ENCODE data around the gene PPM1N. TPM values are rescaled to one million over a fixed set of nuclear protein-coding genes. Genes with fewer than 3 reads are reported as not detected.

The PPM1N gene
- total and polyA plus RNA-seq, 2 of the 13 experiments (the other 11 are each of a cell fraction or from before 2014, with no cell fraction given): 0.31 to 1.8 TPM

DNA sequence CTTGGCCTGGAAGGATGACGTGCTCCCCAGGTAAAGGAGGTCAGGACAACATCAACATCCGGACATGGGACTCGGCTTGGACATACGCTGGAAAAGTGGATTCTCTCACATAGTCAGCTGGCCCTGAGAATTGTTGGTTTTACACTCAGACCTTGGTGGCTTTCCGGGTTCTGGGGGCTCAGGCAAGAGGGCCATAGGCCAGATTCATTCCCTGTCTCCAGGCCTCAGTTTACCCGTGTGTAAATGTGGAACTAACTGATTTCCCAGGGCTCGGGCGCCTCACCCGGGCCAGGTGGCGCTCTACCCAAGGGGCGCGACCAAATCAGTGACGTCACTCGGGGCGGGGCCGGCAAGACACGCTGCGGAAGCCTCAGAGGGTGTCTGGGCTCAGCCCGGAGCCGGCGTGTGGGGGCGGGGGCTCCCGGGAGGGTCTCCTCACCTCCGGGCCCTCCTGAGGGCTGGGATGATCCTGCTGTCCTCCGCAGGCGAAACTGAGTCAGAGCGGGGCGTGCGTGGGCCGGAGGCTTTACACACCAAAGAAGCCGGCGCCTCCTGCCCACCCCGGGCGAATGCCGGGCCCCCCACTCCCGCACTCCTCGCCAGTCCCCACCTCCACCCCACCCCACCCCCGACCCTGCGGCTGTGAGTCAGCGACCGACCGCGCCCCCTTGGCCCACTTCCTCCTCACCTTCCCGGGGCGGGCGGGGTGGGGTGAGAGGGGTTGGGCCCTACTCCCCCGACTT is 8.2 kb downstream of the PPM1N start (continued):
- TF ChIP-seq, protein P1, sequence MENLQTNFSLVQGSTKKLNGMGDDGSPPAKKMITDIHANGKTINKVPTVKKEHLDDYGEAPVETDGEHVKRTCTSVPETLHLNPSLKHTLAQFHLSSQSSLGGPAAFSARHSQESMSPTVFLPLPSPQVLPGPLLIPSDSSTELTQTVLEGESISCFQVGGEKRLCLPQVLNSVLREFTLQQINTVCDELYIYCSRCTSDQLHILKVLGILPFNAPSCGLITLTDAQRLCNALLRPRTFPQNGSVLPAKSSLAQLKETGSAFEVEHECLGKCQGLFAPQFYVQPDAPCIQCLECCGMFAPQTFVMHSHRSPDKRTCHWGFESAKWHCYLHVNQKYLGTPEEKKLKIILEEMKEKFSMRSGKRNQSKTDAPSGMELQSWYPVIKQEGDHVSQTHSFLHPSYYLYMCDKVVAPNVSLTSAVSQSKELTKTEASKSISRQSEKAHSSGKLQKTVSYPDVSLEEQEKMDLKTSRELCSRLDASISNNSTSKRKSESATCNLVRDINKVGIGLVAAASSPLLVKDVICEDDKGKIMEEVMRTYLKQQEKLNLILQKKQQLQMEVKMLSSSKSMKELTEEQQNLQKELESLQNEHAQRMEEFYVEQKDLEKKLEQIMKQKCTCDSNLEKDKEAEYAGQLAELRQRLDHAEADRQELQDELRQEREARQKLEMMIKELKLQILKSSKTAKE (CRISPR knock-in tag; IDR thresholded peaks at IDR 0.05; ENCODE audit: borderline replicate concordance): no peak; the same call in 1 of the 2 replicates
- TF ChIP-seq HNRNPH1 (optimal IDR thresholded peaks at IDR 0.05; ENCODE audit: low read depth, low read length) (no peak), ZNF816 (CRISPR knock-in tag; IDR thresholded peaks at IDR 0.05; ENCODE audit: borderline replicate concordance) (0 out of 2 replicates have a peak, but pooled peaks have one; percentile 40), NCOA1 (CRISPR knock-in tag; IDR thresholded peaks at IDR 0.05) (no peak), FOXK1 (CRISPR knock-in tag; IDR thresholded peaks at IDR 0.05; ENCODE audit: borderline replicate concordance, low read depth) (no peak), NFKB2 (CRISPR knock-in tag; IDR thresholded peaks at IDR 0.05; ENCODE audit: borderline replicate concordance) (no peak; the same call in 1 of the 2 replicates), ZNF556 (CRISPR knock-in tag; IDR thresholded peaks at IDR 0.05; ENCODE audit: borderline replicate concordance) (no peak; the same call in 1 of the 2 replicates), NBN (conservative IDR thresholded peaks at IDR 0.05) (no peak), ZNF619 (CRISPR knock-in tag; IDR thresholded peaks at IDR 0.05) (0 out of 2 replicates have a peak, but pooled peaks have one; percentile 52), ZNF558 (CRISPR knock-in tag; IDR thresholded peaks at IDR 0.05; ENCODE audit: borderline replicate concordance) (no peak), ONECUT2 (CRISPR knock-in tag; IDR thresholded peaks at IDR 0.05) (no peak), ZNF614 (CRISPR knock-in tag; IDR thresholded peaks at IDR 0.05; ENCODE audit: borderline replicate concordance) (peak; percentile 30; the same call in 1 of the 2 replicates), GATAD2A (CRISPR knock-in tag; IDR thresholded peaks at IDR 0.05) (no peak), HNF4A (CRISPR knock-in tag; IDR thresholded peaks at IDR 0.05) (peak; percentile 0; the same call in 1 of the 2 replicates), ZNF552 (CRISPR knock-in tag; IDR thresholded peaks at IDR 0.05; ENCODE audit: borderline replicate concordance) (no peak; the same call in 1 of the 2 replicates), NKX3-1 (CRISPR knock-in tag; IDR thresholded peaks at IDR 0.05) (no peak), ETV5 (CRISPR knock-in tag; IDR thresholded peaks at IDR 0.05; ENCODE audit: borderline replicate concordance) (no peak; the same call in 1 of the 2 replicates), BHLHE40 (IDR thresholded peaks at IDR 0.05; ENCODE audit: low read length) (no peak; the same call in 1 of the 2 replicates), NPAS2 (CRISPR knock-in tag; IDR thresholded peaks at IDR 0.05; ENCODE audit: borderline replicate concordance) (no peak)
- TF ChIP-seq, protein P2, sequence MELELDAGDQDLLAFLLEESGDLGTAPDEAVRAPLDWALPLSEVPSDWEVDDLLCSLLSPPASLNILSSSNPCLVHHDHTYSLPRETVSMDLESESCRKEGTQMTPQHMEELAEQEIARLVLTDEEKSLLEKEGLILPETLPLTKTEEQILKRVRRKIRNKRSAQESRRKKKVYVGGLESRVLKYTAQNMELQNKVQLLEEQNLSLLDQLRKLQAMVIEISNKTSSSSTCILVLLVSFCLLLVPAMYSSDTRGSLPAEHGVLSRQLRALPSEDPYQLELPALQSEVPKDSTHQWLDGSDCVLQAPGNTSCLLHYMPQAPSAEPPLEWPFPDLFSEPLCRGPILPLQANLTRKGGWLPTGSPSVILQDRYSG (CRISPR knock-in tag; IDR thresholded peaks at IDR 0.05): no peak
- TF ChIP-seq, protein P3, sequence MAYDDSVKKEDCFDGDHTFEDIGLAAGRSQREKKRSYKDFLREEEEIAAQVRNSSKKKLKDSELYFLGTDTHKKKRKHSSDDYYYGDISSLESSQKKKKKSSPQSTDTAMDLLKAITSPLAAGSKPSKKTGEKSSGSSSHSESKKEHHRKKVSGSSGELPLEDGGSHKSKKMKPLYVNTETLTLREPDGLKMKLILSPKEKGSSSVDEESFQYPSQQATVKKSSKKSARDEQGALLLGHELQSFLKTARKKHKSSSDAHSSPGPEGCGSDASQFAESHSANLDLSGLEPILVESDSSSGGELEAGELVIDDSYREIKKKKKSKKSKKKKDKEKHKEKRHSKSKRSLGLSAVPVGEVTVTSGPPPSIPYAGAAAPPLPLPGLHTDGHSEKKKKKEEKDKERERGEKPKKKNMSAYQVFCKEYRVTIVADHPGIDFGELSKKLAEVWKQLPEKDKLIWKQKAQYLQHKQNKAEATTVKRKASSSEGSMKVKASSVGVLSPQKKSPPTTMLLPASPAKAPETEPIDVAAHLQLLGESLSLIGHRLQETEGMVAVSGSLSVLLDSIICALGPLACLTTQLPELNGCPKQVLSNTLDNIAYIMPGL (CRISPR knock-in tag; IDR thresholded peaks at IDR 0.05; ENCODE audit: borderline replicate concordance in 1 of 2, low read depth in 1 of 2): peak; percentile 44 to 67; a peak in 2 of 4 replicates
- TF ChIP-seq, protein P4, sequence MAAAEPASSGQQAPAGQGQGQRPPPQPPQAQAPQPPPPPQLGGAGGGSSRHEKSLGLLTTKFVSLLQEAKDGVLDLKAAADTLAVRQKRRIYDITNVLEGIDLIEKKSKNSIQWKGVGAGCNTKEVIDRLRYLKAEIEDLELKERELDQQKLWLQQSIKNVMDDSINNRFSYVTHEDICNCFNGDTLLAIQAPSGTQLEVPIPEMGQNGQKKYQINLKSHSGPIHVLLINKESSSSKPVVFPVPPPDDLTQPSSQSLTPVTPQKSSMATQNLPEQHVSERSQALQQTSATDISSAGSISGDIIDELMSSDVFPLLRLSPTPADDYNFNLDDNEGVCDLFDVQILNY (CRISPR knock-in tag; conservative IDR thresholded peaks at IDR 0.05): no peak
- TF ChIP-seq, protein P5, sequence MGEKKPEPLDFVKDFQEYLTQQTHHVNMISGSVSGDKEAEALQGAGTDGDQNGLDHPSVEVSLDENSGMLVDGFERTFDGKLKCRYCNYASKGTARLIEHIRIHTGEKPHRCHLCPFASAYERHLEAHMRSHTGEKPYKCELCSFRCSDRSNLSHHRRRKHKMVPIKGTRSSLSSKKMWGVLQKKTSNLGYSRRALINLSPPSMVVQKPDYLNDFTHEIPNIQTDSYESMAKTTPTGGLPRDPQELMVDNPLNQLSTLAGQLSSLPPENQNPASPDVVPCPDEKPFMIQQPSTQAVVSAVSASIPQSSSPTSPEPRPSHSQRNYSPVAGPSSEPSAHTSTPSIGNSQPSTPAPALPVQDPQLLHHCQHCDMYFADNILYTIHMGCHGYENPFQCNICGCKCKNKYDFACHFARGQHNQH (CRISPR knock-in tag; IDR thresholded peaks at IDR 0.05): peak; percentile 78
